HG03469 (cell line): Measurements from ENCODE around the gene NTF4.
"Not testable (repeated sequence)": the region's sequence is repeated elsewhere in the genome, so short reads cannot be mapped to it uniquely, and the experiment has no call there.

ENCODE experiments used
- ATAC-seq: cut with Tn5 transposase; IDR thresholded peaks from one replicate; pipeline ENCODE4 v1.9.1; 2021; ENCODE audit warnings: mild to moderate bottlenecking, moderate library complexity, moderate number of reproducible peaks; ENCODE audit not compliant: unreplicated experiment

NTF4 gene

GRCh38 chr19:49091391-49092038 lies 26.9 kb upstream of the NTF4 start:
- ATAC-seq: no peak

- ATAC-seq: no peak
These were observed 21.7 kb upstream of the NTF4 start for GRCh38 chr19:49086296-49086695.

GRCh38 chr19:49085868-49086232 lies 21.2 kb upstream of the NTF4 start:
- no peak for ATAC-seq

DNA sequence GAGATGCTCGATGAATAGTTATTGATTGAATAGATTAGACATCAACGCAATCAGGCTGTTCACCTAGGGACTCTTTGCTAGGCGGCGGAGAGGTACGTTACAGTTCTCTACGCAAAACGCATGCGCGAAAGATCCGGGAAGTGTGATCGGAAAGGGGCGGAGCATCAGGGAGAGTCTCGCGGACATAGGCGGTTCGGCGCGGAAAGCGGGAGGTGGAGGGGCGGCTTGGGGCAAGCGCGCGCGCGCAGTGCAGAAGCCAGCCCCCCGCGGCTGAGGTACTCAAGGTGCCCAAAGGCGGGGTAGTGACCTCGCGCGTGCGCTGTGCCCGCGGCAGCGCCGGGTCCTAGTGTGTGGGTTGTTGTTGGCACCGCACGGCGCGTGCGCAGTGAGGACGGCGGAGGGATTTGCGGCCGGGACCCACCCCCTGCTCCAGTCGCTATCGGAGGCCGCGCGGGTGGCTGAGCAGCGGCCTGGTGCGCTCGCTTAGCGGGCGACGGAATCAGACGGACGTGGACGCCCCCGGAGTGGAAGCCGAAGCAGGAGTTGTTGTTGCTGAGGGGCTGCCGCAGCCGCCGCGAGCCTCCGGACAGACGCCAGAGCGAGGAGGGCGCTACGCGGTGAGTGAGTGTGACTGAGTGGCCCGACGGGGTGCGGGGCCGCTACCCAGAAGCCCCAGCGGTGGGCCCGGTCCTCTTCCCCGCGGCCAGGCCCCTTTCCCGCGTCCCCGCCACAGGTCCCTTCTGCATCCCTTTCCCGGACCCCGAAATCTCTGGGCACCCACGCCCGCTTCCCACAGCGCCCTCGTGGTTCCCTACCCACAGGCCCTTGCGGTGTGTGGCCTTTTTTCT lies 20.6 kb upstream of the NTF4 start, which contains the start of gene SNRNP70:
Gene SNRNP70 (plus strand): TSS at position 432 of the 848 bp plus-strand sequence. CDS start 964 bp downstream, outside the sequence.
- peak; percentile 74 for ATAC-seq

DNA sequence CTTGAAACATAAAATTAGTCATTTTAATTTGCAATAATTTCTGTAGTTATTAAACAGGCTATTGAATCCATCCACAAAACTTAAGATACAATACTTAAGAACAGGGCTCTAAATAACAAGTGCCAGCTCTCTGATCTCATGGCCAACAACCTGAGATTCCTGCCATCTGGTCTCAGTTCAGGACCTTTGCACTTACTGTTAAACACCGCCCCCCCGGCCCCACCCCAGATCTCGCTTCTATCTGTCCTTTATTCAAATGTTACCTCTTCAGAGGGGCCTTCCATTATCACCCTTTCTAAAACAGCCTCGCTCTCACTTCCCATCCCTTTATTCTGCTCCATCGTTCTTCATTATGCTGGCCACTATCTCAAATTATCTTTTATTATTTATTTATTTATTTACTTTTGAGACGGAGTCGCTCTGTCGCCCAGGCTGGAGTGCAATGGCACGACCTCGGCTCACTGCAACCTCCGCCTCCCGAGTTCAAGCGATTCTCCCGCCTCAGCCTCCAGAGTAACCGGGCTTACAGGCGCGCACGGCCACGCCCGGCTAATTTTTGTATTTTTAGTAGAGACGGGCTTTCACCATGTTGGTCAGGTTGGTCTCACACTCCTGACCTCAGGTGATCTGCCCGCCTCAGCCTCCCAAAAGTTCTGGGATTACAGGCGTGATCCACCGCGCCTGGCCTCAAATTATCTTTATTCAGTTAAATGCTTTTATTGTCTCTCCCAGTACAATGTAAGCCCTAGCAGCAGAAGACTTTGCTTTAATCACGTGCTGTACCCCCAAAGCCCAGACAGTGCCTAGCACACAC lies 19.8 kb upstream of the NTF4 start:
- no peak for ATAC-seq

GRCh38 chr19:49081273-49081672 lies 16.7 kb upstream of the NTF4 start:
- no peak for ATAC-seq

GRCh38 chr19:49080392-49080791 lies 15.8 kb upstream of the NTF4 start:
- no peak for ATAC-seq

DNA sequence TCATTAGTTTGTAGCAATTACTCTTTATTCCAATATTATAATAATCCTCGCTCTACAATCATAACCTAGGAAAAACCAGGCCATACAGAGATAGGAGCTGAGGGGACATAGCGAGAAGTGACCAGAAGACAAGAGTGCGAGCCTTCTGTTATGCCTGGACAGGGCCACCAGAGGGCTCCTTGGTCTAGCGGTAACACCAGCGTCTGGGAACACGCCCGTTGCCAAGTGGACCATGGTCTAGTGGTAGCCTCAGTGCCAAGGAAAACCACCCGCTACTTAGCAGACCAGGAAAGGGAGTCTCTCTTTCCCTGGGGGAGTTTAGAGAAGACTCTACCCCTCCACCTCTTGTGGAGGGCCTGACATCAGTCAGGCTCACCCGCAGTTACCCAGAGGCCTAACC lies 10.3 kb upstream of the NTF4 start:
- not testable (repeated sequence) for ATAC-seq

GRCh38 chr19:49073514-49074378 lies 9.1 kb upstream of the NTF4 start:
- no peak for ATAC-seq

GRCh38 chr19:49071860-49072547 lies 7.4 kb upstream of the NTF4 start:
- ATAC-seq: no peak

GRCh38 chr19:49070416-49070815 lies 5.8 kb upstream of the NTF4 start:
- no peak for ATAC-seq

DNA sequence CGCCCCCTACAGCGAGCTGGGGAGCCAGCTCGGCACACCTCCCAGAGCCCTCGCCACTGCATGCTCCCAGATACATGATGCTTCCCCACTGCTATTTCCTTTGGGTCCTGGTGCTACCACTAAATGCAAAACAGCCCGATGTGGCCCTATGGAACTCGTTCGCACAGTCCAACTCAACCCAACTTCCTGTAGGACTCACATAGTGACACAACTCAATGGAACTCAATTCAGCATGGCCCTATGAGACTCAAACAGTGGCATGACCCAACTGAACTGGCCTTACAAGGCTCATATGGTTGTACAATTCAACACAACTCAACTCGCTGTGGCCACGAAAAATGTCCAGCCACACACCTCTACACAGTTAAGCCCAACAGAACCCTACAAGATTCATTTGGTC lies 4.4 kb upstream of the NTF4 start:
- ATAC-seq: no peak

- no peak for ATAC-seq
These were observed 2.9 kb upstream of the NTF4 start for GRCh38 chr19:49067554-49067953.

GRCh38 chr19:49065905-49066512 lies 1.4 kb upstream of the NTF4 start:
- no peak for ATAC-seq

DNA sequence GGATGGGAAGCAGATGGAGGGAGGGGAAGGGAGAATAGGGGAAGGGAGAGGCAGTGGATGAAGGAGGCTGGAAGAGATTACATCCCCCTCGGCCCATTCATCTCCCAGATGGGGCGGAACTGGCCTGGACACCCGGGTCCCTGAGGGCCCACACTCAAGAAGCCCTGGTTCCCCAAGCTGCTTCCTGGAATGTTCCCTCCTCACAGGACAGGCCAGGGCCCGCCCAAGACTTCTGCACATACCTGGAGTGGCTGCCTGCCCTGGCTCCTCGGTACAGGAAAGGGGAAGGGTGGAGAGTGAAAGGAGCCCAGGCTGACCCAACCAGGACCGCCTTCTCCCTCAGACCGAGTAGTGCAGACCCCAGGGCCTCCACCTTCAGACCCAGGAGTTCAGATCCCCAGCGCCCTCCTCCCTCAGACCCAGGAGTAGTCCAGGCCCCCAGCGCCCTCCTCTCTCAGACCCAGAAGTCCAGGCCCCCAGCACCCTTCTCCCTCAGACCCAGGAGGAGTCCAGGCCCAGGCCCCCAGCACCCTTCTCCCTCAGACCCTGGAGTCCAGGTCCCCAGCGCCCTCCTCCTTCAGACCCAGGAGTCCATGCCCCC lies 489 bp downstream of the NTF4 start:
- ATAC-seq: no peak

- ATAC-seq: no peak
These were observed 3.2 kb downstream of the NTF4 start for GRCh38 chr19:49061445-49061844.

DNA sequence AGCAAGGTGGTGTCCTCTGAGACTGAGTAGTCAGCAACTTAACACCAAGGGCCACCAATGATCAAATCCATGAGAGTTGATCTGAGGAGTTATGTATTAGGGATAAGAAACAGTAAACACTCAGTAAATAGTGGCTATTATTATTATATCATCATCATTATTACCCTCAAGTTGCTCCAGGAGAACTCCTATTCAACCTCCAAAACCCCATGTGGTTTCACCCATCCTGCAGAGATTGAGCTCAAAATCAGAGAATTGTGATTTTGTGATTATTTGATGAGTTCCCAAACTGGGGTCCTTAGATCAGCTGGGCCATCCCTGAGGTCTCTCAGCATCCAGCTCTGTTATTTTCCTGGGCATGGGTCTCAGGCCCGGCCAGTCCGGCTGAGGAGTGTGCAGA lies 3.6 kb downstream of the NTF4 start:
- no peak for ATAC-seq

GRCh38 chr19:49059053-49059452 lies 5.6 kb downstream of the NTF4 start:
- ATAC-seq: no peak

- no peak for ATAC-seq
These were observed 6.1 kb downstream of the NTF4 start for GRCh38 chr19:49058562-49058961.
